Activated B cell treated with CpG ODN at 0.5 μM for 24 hours (primary cell): ENCODE data around the gene FRMPD1. TPM values are rescaled to one million over a fixed set of nuclear protein-coding genes. Genes with fewer than 3 reads are reported as not detected.

Experiments
- ATAC-seq: fragments of 200-7000 bp; cut with Tn5 transposase; one replicate; pipeline ENCODE4 v1.10.0; 2021; ENCODE audit warnings: low read depth, mild to moderate bottlenecking, moderate library complexity
- CTCF ChIA-PET: fragments of 350-600 bp; sonication (Branson Sonifier 250); formaldehyde crosslinking; loops from one replicate; lab custom pipeline; 2021; ENCODE audit warnings: antibody characterized with exemption; lab: Charles Lee
- POLR2A ChIA-PET: fragments of 350-600 bp; sonication (Branson Sonifier 250); formaldehyde crosslinking; loops from one replicate; lab custom pipeline; 2021; ENCODE audit warnings: antibody characterized with exemption; lab: Charles Lee
- DNase-seq: peaks from one replicate; pipeline ENCODE4 v3.0.0; 2022
- H3K27ac Mint-ChIP-seq: one replicate; pipeline ENCODE4 v1.8.0; 2020; ENCODE audit warnings: mixed read lengths
- H3K27me3 Mint-ChIP-seq: one replicate; pipeline ENCODE4 v1.8.0; 2021; ENCODE audit warnings: mixed read lengths
- H3K36me3 Mint-ChIP-seq: one replicate; pipeline ENCODE4 v1.8.0; 2021; ENCODE audit warnings: low read depth, mixed read lengths
- H3K4me1 Mint-ChIP-seq: one replicate; pipeline ENCODE4 v1.8.0; 2021; ENCODE audit warnings: mixed read lengths
- H3K4me3 Mint-ChIP-seq: one replicate; pipeline ENCODE4 v1.8.0; 2020; ENCODE audit warnings: mild to moderate bottlenecking, mixed read lengths
- H3K9me3 Mint-ChIP-seq: one replicate; pipeline ENCODE4 v1.8.0; 2020; ENCODE audit warnings: mixed read lengths
- intact Hi-C: fragments of 100-400 bp; cut with micrococcal nuclease; formaldehyde crosslinking; loops from one replicate; pipeline ENCODE4 v1.15.1; 2024
- total RNA-seq: library from RNA; stranded (reverse); gene quantifications from 2 replicates; pipeline ENCODE4 v1.2.3, GENCODE V29; 2022
- TF ChIP-seq, protein P1 (sequence below): fragments of 200-600 bp; IDR thresholded peaks from one replicate; pipeline ENCODE4 v1.8.0; 2022; ENCODE audit warnings: antibody characterized with exemption, mild to moderate bottlenecking

Gene FRMPD1
- total RNA-seq, 1 donor from 2014 or later: 0.07 TPM

- no peak for ATAC-seq
- Mint-ChIP-seq H3K4me3 (no peak overlapping the region), H3K27me3 (no peaks in the 10 kb centered on the region), H3K4me1 (peaks cover 34% of the 10 kb centered on the region), H3K27ac (no peak overlapping the region), H3K36me3 (peaks cover 21% of the 10 kb centered on the region), H3K9me3 (no peaks in the 10 kb centered on the region)
- intact Hi-C loops: loop anchor here (10.0 kb wide), 2 partner anchors 192 to 302 kb away; partner anchors contain the start of genes POLR1E and TOMM5
- DNase-seq: no peak
- TF ChIP-seq, protein P1, sequence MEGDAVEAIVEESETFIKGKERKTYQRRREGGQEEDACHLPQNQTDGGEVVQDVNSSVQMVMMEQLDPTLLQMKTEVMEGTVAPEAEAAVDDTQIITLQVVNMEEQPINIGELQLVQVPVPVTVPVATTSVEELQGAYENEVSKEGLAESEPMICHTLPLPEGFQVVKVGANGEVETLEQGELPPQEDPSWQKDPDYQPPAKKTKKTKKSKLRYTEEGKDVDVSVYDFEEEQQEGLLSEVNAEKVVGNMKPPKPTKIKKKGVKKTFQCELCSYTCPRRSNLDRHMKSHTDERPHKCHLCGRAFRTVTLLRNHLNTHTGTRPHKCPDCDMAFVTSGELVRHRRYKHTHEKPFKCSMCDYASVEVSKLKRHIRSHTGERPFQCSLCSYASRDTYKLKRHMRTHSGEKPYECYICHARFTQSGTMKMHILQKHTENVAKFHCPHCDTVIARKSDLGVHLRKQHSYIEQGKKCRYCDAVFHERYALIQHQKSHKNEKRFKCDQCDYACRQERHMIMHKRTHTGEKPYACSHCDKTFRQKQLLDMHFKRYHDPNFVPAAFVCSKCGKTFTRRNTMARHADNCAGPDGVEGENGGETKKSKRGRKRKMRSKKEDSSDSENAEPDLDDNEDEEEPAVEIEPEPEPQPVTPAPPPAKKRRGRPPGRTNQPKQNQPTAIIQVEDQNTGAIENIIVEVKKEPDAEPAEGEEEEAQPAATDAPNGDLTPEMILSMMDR: no peak
- CTCF ChIA-PET: no interaction called here
- POLR2A ChIA-PET: no interaction called here
Observed at GRCh38 chr9:37787059-37787458, 136.3 kb downstream of the FRMPD1 start.

DNA sequence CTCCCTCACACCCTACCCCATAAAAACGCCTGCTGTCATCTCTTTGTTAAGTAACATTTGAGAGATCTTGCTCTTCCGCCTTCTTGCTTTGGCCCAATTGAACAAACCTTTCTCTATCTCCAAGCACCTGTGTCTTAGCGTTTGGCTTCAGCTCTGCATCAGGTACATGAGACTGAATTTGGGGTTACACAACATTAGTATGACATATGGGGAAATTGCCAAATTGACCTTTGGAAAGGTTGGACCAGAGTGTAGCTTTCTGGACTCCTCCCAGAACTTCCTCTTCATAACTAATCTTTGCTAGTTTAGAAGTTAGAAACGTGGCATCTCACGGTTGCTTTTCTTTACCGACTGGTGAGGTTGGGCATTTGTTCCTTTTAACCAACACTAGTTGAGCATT is 137.6 kb downstream of the FRMPD1 start:
- Mint-ChIP-seq H3K27me3 (no peaks in the 10 kb centered on the region), H3K36me3 (peaks cover 11% of the 10 kb centered on the region), H3K4me3 (peak overlapping the region; percentile 21), H3K9me3 (no peaks in the 10 kb centered on the region), H3K27ac (no peak overlapping the region), H3K4me1 (peaks cover 22% of the 10 kb centered on the region)
- ATAC-seq: no peak
- POLR2A ChIA-PET: interaction anchor here (2.2 kb wide), 1 partner anchor 12 kb away, joined by 8 read pairs; the partner anchor contains the start of gene DCAF10
- intact Hi-C loops: loop anchor here (10.0 kb wide), 2 partner anchors 194 to 304 kb away; partner anchors contain the start of genes POLR1E and TOMM5
- CTCF ChIA-PET: no interaction called here
- TF ChIP-seq, protein P1: no peak
- DNase-seq: no peak

- Mint-ChIP-seq H3K27ac (no peak overlapping the region), H3K9me3 (no peaks in the 10 kb centered on the region), H3K27me3 (no peaks in the 10 kb centered on the region), H3K4me3 (no peak overlapping the region), H3K36me3 (peaks cover 2% of the 10 kb centered on the region), H3K4me1 (peaks cover 7% of the 10 kb centered on the region)
- TF ChIP-seq, protein P1: no peak
- ATAC-seq (no peak), DNase-seq (no peak)
- ChIA-PET POLR2A (interaction anchor here (2.2 kb wide), 1 partner anchor 11 kb away, joined by 8 read pairs; the partner anchor contains the start of gene DCAF10), CTCF (no interaction called here)
- intact Hi-C loops: no loop called here
Observed at GRCh38 chr9:37790096-37790495, 139.3 kb downstream of the FRMPD1 start.

GRCh38 chr9:37792122-37792521 is 141.4 kb downstream of the FRMPD1 start:
- Mint-ChIP-seq H3K36me3 (no peaks in the 10 kb centered on the region), H3K27me3 (no peaks in the 10 kb centered on the region), H3K9me3 (no peaks in the 10 kb centered on the region), H3K4me1 (no peaks in the 10 kb centered on the region), H3K4me3 (no peak overlapping the region), H3K27ac (no peak overlapping the region)
- ChIA-PET CTCF (no interaction called here), POLR2A (no interaction called here)
- DNase-seq: no peak
- ATAC-seq: no peak
- intact Hi-C loops: no loop called here
- TF ChIP-seq, protein P1: no peak

- no peaks in the 10 kb centered on the region for H3K27me3 Mint-ChIP-seq
- TF ChIP-seq, protein P1: no peak
- peaks cover 17% of the 10 kb centered on the region for H3K4me1 Mint-ChIP-seq
- ChIA-PET POLR2A (no interaction called here), CTCF (no interaction called here)
- no peak for ATAC-seq
- H3K4me3 Mint-ChIP-seq: no peak overlapping the region
- H3K27ac Mint-ChIP-seq: no peak overlapping the region
- no peaks in the 10 kb centered on the region for H3K36me3 Mint-ChIP-seq
- no peaks in the 10 kb centered on the region for H3K9me3 Mint-ChIP-seq
- intact Hi-C loops: no loop called here
- no peak for DNase-seq
Observed at GRCh38 chr9:37796232-37796631, 145.5 kb downstream of the FRMPD1 start.

Other genes with a start within 250 kb of the FRMPD1 start
- gene GRHPR, start 228.3 kb upstream of the FRMPD1 start, total RNA-seq: 315 TPM in 2 replicates
- gene ZBTB5, start 185.5 kb upstream of the FRMPD1 start, total RNA-seq: 26.5 and 28.1 TPM in 2 replicates
- gene POLR1E, start 165.0 kb upstream of the FRMPD1 start, total RNA-seq: 45.4 and 46.3 TPM in 2 replicates
- gene FBXO10, start 74.6 kb upstream of the FRMPD1 start, total RNA-seq: 29.8 and 39.4 TPM in 2 replicates
- 77.8 and 80.3 TPM in 2 replicates for gene TOMM5, start 58.4 kb upstream of the FRMPD1 start, total RNA-seq
- gene TRMT10B, start 102.9 kb downstream of the FRMPD1 start, total RNA-seq: 11.7 and 15.0 TPM in 2 replicates
- gene EXOSC3, start 134.1 kb downstream of the FRMPD1 start, total RNA-seq: 63.8 and 69.9 TPM in 2 replicates
- 16.8 and 19.1 TPM in 2 replicates for gene DCAF10, start 149.8 kb downstream of the FRMPD1 start, total RNA-seq